RWPE2 (cell line): Measurements from ENCODE around the gene AFAP1L2.
A peak's percentile ranks its signal among the peaks of the same experiment; 100 is the strongest.

ENCODE experiments used
- ATAC-seq: fragments of 200-7000 bp; cut with Tn5 transposase; 3 replicates; pipeline ENCODE4 v1.9.1; 2021; ENCODE audit warnings: low read depth
- DNase-seq: peaks from one replicate; pipeline ENCODE4 v3.0.0-alpha.2; 2020; ENCODE audit warnings: low spot score
- H3K27ac ChIP-seq: fragments of 450-650 bp; 2 replicates; pipeline ENCODE4 v1.5.1; 2017; ENCODE audit warnings: mild to moderate bottlenecking; ENCODE audit not compliant: poor library complexity, severe bottlenecking
- H3K27me3 ChIP-seq: fragments of 250-450 bp; sonication (Bioruptor Pico); 2 replicates; pipeline ENCODE4 v1.5.1; 2021; ENCODE audit warnings: mild to moderate bottlenecking, moderate library complexity; ENCODE audit not compliant: insufficient read depth, poor library complexity, severe bottlenecking
- H3K36me3 ChIP-seq: fragments of 250-450 bp; sonication (Bioruptor Pico); 2 replicates; pipeline ENCODE4 v1.5.1; 2020; ENCODE audit warnings: low read depth, mild to moderate bottlenecking, moderate library complexity
- H3K4me1 ChIP-seq: fragments of 250-450 bp; sonication (Bioruptor Pico); 2 replicates; pipeline ENCODE4 v1.5.1; 2021; ENCODE audit warnings: mild to moderate bottlenecking, moderate library complexity; ENCODE audit not compliant: insufficient read depth, poor library complexity, severe bottlenecking
- H3K4me3 ChIP-seq: fragments of 250-450 bp; sonication (Bioruptor Pico); 2 replicates; pipeline ENCODE4 v1.5.1; 2021; ENCODE audit warnings: mild to moderate bottlenecking, moderate library complexity; ENCODE audit not compliant: severe bottlenecking
- H3K9me3 ChIP-seq: fragments of 250-450 bp; sonication (Bioruptor Pico); 2 replicates; pipeline ENCODE4 v1.5.1; 2021; ENCODE audit warnings: mild to moderate bottlenecking, moderate library complexity; ENCODE audit not compliant: severe bottlenecking
- TF ChIP-seq, protein P1 (sequence below): fragments of 450-650 bp; IDR thresholded peaks from one replicate; pipeline ENCODE4 v1.5.1; 2017; ENCODE audit warnings: mild to moderate bottlenecking, moderate library complexity; ENCODE audit not compliant: poor library complexity, severe bottlenecking

The AFAP1L2 gene

DNA sequence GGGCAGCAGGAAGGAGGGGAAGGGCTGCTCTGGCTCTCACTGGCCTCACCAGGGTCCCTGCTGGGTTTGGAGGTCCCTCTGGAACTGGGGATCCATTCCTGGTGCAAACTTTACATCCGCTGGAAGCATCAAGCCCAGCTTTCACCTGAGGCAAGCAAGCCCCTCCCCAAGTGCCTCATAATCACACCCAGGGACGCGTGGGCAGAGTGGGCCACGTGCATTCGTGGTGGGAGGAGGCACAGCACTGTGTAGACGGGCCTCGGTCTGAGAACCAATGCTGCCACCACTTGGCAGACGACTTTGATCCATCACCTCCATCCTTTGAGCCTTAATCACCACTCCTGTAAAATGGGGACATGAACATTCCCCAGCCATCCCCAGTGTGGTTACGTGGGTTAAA is 91.2 kb downstream of the AFAP1L2 start:
- H3K36me3 ChIP-seq: no peaks in the 10 kb centered on the region; the same call in 1 of the 2 replicates
- peaks cover 5% of the 10 kb centered on the region for H3K4me1 ChIP-seq
- H3K4me3 ChIP-seq: no peak overlapping the region
- TF ChIP-seq, protein P1, sequence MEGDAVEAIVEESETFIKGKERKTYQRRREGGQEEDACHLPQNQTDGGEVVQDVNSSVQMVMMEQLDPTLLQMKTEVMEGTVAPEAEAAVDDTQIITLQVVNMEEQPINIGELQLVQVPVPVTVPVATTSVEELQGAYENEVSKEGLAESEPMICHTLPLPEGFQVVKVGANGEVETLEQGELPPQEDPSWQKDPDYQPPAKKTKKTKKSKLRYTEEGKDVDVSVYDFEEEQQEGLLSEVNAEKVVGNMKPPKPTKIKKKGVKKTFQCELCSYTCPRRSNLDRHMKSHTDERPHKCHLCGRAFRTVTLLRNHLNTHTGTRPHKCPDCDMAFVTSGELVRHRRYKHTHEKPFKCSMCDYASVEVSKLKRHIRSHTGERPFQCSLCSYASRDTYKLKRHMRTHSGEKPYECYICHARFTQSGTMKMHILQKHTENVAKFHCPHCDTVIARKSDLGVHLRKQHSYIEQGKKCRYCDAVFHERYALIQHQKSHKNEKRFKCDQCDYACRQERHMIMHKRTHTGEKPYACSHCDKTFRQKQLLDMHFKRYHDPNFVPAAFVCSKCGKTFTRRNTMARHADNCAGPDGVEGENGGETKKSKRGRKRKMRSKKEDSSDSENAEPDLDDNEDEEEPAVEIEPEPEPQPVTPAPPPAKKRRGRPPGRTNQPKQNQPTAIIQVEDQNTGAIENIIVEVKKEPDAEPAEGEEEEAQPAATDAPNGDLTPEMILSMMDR: no peak
- ATAC-seq: no peak
- no peak overlapping the region for H3K27ac ChIP-seq
- no peaks in the 10 kb centered on the region for H3K9me3 ChIP-seq
- no peaks in the 10 kb centered on the region for H3K27me3 ChIP-seq
- DNase-seq: peak; percentile 26

DNA sequence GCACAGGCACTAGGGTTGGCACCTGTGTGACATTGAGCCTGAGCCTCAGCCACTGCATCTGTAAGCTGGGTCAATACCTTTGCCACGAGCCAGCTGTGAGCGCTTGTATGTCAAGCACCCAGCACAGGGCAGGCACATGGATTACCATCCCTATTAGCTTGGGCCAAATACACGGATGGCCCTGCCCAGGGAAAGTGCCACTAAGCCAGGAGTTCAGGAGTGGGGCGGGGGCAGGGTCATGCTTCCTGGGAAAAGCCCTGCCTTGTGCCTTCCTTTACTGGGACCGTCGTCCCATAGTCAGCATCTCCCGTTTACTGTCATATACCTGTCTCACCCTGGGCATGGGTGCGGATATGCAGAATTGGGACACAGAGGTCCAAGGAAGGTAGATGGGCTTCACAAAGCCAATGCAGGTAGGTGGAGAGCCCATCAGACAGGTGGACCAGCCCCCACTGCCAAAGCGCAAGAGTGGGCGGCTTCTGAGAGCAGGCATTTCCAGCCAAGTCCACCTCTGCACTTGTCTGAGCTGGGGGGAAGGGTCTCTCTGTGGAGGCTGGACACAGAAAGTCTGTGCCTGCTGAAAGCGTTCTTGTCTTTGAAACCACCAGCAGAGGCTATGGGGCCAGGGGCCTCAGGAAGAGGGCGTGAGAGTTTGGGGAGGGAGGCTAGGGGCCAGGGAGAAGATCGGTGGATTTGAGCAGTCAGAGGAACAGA is 92.6 kb downstream of the AFAP1L2 start:
- TF ChIP-seq, protein P1: no peak
- Histone ChIP-seq H3K4me3 (no peak overlapping the region), H3K36me3 (no peaks in the 10 kb centered on the region; the same call in 1 of the 2 replicates), H3K4me1 (peaks cover 12% of the 10 kb centered on the region), H3K9me3 (no peaks in the 10 kb centered on the region), H3K27ac (no peak overlapping the region), H3K27me3 (no peaks in the 10 kb centered on the region)
- DNase-seq: peak; percentile 35
- ATAC-seq: no peak

DNA sequence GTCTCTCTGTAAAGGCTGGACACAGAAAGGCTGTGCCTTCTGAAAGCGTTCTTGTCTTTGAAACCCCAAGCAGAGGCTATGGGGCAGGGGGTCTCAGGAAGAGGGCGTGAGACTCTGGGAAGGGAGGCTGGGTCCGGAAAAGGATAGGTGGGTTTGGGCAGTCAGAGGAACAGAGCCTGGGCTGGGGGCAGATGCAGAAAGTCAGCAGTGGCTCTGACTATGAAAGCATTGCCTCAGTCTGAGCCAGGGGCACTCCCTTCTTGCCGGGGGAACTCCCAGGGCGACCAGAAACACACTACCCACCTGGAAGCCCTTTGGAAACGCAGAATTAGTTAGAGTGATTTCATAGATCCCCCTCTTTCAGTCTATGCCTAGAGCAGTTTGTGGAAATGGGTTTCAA is 93.3 kb downstream of the AFAP1L2 start:
- Histone ChIP-seq H3K9me3 (no peaks in the 10 kb centered on the region), H3K36me3 (no peaks in the 10 kb centered on the region; the same call in 1 of the 2 replicates), H3K27ac (no peak overlapping the region), H3K4me1 (peaks cover 15% of the 10 kb centered on the region), H3K27me3 (no peaks in the 10 kb centered on the region), H3K4me3 (no peak overlapping the region)
- TF ChIP-seq, protein P1: no peak
- DNase-seq: peak; percentile 26
- ATAC-seq: no peak

DNA sequence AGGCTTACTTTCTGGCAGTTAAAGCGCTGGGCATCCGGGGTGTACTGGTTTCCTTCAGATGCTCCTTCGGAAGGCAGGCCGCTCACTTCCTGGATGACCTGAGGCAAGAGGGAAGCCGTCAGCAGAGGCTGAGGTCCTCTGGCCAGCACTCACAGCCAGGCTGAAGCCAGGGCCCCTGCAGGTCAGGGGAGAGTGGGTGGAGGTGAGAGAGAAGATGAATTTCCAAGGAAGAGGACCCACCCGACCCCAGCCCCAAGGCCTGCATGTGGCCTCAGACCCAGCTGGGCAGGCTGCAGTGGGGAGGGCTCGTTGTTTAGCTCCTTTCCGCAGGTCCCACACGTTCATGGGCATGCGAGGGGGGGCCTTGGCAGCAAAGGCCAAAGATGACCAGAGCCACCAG is 94.0 kb downstream of the AFAP1L2 start:
- TF ChIP-seq, protein P1: no peak
- Histone ChIP-seq H3K9me3 (no peaks in the 10 kb centered on the region), H3K4me1 (peaks cover 15% of the 10 kb centered on the region), H3K4me3 (no peak overlapping the region), H3K36me3 (no peaks in the 10 kb centered on the region; the same call in 1 of the 2 replicates), H3K27me3 (no peaks in the 10 kb centered on the region), H3K27ac (no peak overlapping the region)
- ATAC-seq: no peak
- DNase-seq: no peak

DNA sequence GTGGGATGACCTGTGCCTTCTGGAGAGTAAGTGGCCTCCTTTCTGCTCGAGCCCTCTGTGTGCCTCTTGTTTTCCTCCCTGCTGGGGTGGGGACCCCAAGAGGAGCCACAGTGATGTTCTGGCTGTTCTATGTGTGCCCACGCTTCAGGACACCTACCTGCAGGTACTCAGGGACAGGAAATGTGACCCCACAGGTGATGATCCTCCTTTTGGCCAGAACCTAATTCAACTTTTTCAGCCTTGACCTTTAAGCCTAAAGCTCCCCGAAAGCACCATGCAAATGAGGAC is 95.0 kb downstream of the AFAP1L2 start:
- TF ChIP-seq, protein P1: no peak
- peaks cover 18% of the 10 kb centered on the region for H3K4me1 ChIP-seq
- no peaks in the 10 kb centered on the region for H3K27me3 ChIP-seq
- H3K27ac ChIP-seq: no peak overlapping the region
- ATAC-seq (no peak), DNase-seq (no peak)
- H3K36me3 ChIP-seq: no peaks in the 10 kb centered on the region; the same call in 1 of the 2 replicates
- H3K4me3 ChIP-seq: no peak overlapping the region
- no peaks in the 10 kb centered on the region for H3K9me3 ChIP-seq
